GM19324 (cell line): ENCODE measurements around the gene SWSAP1.
"Not testable (repeated sequence)": the region's sequence is repeated elsewhere in the genome, so short reads cannot be mapped to it uniquely, and the experiment has no call there.

ENCODE experiments used
- ATAC-seq: cut with Tn5 transposase; IDR thresholded peaks from one replicate; pipeline ENCODE4 v1.9.1; 2021; ENCODE audit warnings: mild to moderate bottlenecking, moderate library complexity; ENCODE audit not compliant: unreplicated experiment, low FRiP score

SWSAP1 gene

GRCh38 chr19:11377756-11378155 is 3.3 kb downstream of the SWSAP1 start:
- no peak for ATAC-seq

GRCh38 chr19:11378319-11379189 is 4.1 kb downstream of the SWSAP1 start:
- ATAC-seq, result no peak

GRCh38 chr19:11379269-11379845 is 4.9 kb downstream of the SWSAP1 start:
- not testable (repeated sequence) for ATAC-seq

GRCh38 chr19:11379857-11380350 is 5.4 kb downstream of the SWSAP1 start:
- no peak for ATAC-seq

GRCh38 chr19:11380653-11381537 is 6.4 kb downstream of the SWSAP1 start:
- ATAC-seq, result peak; percentile 84

- ATAC-seq, result no peak
Measured at GRCh38 chr19:11382898-11383705, 8.6 kb downstream of the SWSAP1 start.

- no peak for ATAC-seq
Measured at GRCh38 chr19:11383706-11384048, 9.2 kb downstream of the SWSAP1 start.

- ATAC-seq, result no peak
Measured at GRCh38 chr19:11384778-11385129, 10.3 kb downstream of the SWSAP1 start.

GRCh38 chr19:11387162-11388034 is 12.9 kb downstream of the SWSAP1 start:
- no peak for ATAC-seq

- ATAC-seq, result no peak
Measured at GRCh38 chr19:11390359-11390758, 15.9 kb downstream of the SWSAP1 start.

- no peak for ATAC-seq
Measured at GRCh38 chr19:11390933-11391680, 16.6 kb downstream of the SWSAP1 start.

- no peak for ATAC-seq
Measured at GRCh38 chr19:11397089-11397610, 22.7 kb downstream of the SWSAP1 start.

- no peak for ATAC-seq
Measured at GRCh38 chr19:11399667-11400066, 25.2 kb downstream of the SWSAP1 start.

GRCh38 chr19:11400798-11401197 is 26.3 kb downstream of the SWSAP1 start:
- no peak for ATAC-seq

- ATAC-seq, result no peak
Measured at GRCh38 chr19:11401808-11402543, 27.5 kb downstream of the SWSAP1 start.

GRCh38 chr19:11404588-11405222 is 30.2 kb downstream of the SWSAP1 start:
- no peak for ATAC-seq
